ENCODE data around the gene PIGP.

The PIGP gene

DNA sequence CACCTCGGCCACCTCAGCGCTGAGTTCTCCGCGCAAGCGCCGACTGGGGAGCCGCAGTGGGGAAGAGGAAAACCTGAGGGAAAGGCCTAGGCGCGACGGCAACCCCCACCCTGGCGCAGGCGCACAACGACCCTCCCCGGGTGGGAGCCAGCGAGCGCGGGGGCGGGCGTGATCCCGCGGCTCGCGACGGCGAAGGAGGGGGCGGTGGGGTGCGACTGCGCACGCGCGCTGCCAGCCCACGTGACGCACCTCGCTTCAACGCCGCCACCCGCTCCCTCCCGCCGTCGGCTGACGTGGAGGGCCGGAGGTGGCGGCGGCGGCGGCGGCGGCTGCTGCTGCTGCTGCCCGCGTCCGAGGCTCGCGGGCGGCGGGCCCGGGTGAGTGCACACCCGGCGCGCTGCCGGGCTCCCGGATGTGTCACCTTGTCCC is at the start of gene PIGP, which contains the start of gene TTC3:
Gene PIGP, minus strand, starts transcription at position 84 of the 429 bp plus-strand sequence. CDS start 556 bp downstream, outside the sequence.
Gene TTC3, plus strand, starts transcription at position 267 of the 429 bp plus-strand sequence. CDS start 14,004 bp downstream, outside the sequence.
- Histone ChIP-seq H2AFZ (ENCODE audit: low read length) (no peak within 1 kb of the TSS), H3K36me3 (ENCODE audit: insufficient read depth, low read length) (no peaks in the 10 kb centered on the region), H3K79me2 (ENCODE audit: insufficient read depth, low read length) (peaks cover 44% of the 10 kb centered on the region), H3K9me2 (ENCODE audit: low read depth, low read length) (no peaks in the 10 kb centered on the region), H3K27ac (ENCODE audit: low read depth, low read length, poor library complexity, severe bottlenecking) (peak within 1 kb of the TSS; percentile 75), H4K20me1 (ENCODE audit: insufficient read depth, low read length) (no peaks in the 10 kb centered on the region), H3K4me3 (ENCODE audit: low read depth, low read length, poor library complexity, severe bottlenecking) (peak within 1 kb of the TSS; percentile 87), H3K4me1 (ENCODE audit: insufficient read depth, low read length, severe bottlenecking) (peaks cover 55% of the 10 kb centered on the region), H3K9ac (ENCODE audit: low read length) (peak within 1 kb of the TSS; percentile 86), H3K27me3 (ENCODE audit: insufficient read depth, low read length) (no peaks in the 10 kb centered on the region), H3K9me3 (ENCODE audit: low read length) (no peaks in the 10 kb centered on the region), H3K4me2 (ENCODE audit: low read length) (peak within 1 kb of the TSS; percentile 93), H3F3A (ENCODE audit: insufficient read depth, low read length) (0 out of 2 replicates have a peak, but pooled peaks cover 3% of the 10 kb centered on the region)
- TF ChIP-seq EZH2 (IDR thresholded peaks at IDR 0.05; ENCODE audit: borderline replicate concordance, low read length): no peak
- TF ChIP-seq, protein P1, sequence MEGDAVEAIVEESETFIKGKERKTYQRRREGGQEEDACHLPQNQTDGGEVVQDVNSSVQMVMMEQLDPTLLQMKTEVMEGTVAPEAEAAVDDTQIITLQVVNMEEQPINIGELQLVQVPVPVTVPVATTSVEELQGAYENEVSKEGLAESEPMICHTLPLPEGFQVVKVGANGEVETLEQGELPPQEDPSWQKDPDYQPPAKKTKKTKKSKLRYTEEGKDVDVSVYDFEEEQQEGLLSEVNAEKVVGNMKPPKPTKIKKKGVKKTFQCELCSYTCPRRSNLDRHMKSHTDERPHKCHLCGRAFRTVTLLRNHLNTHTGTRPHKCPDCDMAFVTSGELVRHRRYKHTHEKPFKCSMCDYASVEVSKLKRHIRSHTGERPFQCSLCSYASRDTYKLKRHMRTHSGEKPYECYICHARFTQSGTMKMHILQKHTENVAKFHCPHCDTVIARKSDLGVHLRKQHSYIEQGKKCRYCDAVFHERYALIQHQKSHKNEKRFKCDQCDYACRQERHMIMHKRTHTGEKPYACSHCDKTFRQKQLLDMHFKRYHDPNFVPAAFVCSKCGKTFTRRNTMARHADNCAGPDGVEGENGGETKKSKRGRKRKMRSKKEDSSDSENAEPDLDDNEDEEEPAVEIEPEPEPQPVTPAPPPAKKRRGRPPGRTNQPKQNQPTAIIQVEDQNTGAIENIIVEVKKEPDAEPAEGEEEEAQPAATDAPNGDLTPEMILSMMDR (IDR thresholded peaks at IDR 0.05; ENCODE audit: low read length): no peak

DNA sequence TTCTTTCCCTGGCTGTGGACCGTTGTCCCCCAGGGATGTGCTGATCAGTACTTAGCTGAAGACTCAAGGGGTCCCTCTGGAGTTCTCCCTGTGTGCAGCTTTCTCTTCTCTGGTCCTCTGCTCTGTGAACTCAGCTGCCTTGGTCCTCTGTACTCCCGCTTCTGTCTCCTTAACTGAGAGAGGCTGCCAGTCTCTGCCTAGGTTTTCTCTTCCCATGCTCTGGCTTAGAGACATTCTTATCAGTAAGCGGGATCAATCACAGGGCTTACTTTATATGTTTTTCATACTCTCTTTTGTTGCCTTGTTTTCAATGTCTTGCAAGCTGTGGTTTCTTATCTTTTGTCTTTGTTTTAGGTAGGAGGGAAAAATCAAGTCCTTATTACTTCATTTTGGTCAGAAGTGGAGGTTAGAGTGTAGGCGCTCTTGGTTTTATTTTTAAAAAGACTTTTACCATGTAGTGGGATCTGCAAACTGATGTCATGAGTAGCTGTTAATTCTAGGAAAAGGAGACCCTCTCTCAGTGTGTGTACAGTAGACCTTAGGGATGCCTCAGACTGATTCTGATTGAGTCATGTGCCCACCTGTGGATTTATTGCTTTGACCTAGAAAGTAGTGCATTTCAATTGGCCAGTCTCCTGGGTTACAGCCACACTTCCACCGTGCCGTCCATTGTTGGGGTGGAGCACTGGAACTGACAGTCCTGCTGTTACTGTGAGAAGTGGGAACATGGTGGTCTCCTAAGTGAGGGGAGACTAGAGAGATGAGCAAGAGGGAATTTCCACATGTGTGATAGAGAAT is 46.7 kb upstream of the PIGP start:
- no peaks in the 10 kb centered on the region for H3K79me2 ChIP-seq (ENCODE audit: insufficient read depth, low read length)

DNA sequence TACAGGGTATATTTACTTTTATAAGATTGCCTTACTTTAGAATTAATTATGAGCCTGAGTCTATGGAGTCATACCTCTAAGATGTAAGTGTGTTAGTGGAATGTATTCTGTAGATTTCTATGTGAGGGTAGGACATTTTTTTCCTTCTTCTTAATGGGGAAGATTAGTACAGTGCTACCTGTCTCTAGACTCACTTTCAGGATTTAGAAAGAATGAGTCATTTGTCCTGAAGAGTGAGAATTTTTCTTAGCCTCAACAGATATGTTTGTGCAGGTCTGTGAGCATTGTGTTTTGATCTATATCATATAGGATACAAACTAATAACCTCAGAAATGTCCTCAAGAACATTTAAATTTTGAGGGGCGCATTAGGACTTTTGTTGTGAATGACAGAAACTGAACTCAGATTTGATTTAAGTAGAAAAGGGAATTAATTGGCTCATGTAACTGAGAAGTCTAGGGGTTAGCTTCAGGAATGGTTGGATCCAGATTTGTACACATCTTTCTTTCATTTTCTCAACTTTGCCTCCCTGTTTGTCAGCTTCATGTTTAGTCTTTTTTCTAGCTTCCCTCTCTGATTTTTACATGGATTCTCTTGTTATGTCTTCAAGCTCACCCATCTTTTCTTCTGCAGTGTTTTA is 45.4 kb upstream of the PIGP start:
- Histone ChIP-seq H3K9me3 (ENCODE audit: low read length) (no peaks in the 10 kb centered on the region), H3K9me2 (ENCODE audit: low read depth, low read length) (no peaks in the 10 kb centered on the region), H3K27me3 (ENCODE audit: insufficient read depth, low read length) (no peaks in the 10 kb centered on the region), H3K9ac (ENCODE audit: low read length) (no peak overlapping the region), H3F3A (ENCODE audit: insufficient read depth, low read length) (no peaks in the 10 kb centered on the region), H4K20me1 (ENCODE audit: insufficient read depth, low read length) (no peaks in the 10 kb centered on the region), H3K36me3 (ENCODE audit: insufficient read depth, low read length) (peaks cover 9% of the 10 kb centered on the region; the same call in 1 of the 2 replicates), H2AFZ (ENCODE audit: low read length) (no peak overlapping the region), H3K79me2 (ENCODE audit: insufficient read depth, low read length) (no peaks in the 10 kb centered on the region), H3K4me1 (ENCODE audit: insufficient read depth, low read length, severe bottlenecking) (no peaks in the 10 kb centered on the region), H3K4me3 (ENCODE audit: low read depth, low read length, poor library complexity, severe bottlenecking) (no peak overlapping the region), H3K27ac (ENCODE audit: low read depth, low read length, poor library complexity, severe bottlenecking) (no peak overlapping the region), H3K4me2 (ENCODE audit: low read length) (no peak overlapping the region)
- TF ChIP-seq EZH2 (IDR thresholded peaks at IDR 0.05; ENCODE audit: borderline replicate concordance, low read length): no peak
- TF ChIP-seq, protein P1 (IDR thresholded peaks at IDR 0.05; ENCODE audit: low read length): no peak

More for the DNA sequence above, 46.7 kb upstream of the PIGP start:
- no peak overlapping the region for H3K4me3 ChIP-seq (ENCODE audit: low read depth, low read length, poor library complexity, severe bottlenecking)
- H3K27me3 ChIP-seq (ENCODE audit: insufficient read depth, low read length): no peaks in the 10 kb centered on the region
- H3K9me3 ChIP-seq (ENCODE audit: low read length): no peaks in the 10 kb centered on the region
- no peak for TF ChIP-seq EZH2 (IDR thresholded peaks at IDR 0.05; ENCODE audit: borderline replicate concordance, low read length)
- TF ChIP-seq, protein P1 (IDR thresholded peaks at IDR 0.05; ENCODE audit: low read length): no peak
- no peak overlapping the region for H3K4me2 ChIP-seq (ENCODE audit: low read length)
- H3K9me2 ChIP-seq (ENCODE audit: low read depth, low read length): no peaks in the 10 kb centered on the region
- no peak overlapping the region for H3K27ac ChIP-seq (ENCODE audit: low read depth, low read length, poor library complexity, severe bottlenecking)
- no peak overlapping the region for H3K9ac ChIP-seq (ENCODE audit: low read length)
- no peaks in the 10 kb centered on the region for H4K20me1 ChIP-seq (ENCODE audit: insufficient read depth, low read length)
- no peak overlapping the region for H2AFZ ChIP-seq (ENCODE audit: low read length)
- H3K36me3 ChIP-seq (ENCODE audit: insufficient read depth, low read length): peaks cover 13% of the 10 kb centered on the region; the same call in 1 of the 2 replicates
- no peaks in the 10 kb centered on the region for H3F3A ChIP-seq (ENCODE audit: insufficient read depth, low read length)
- H3K4me1 ChIP-seq (ENCODE audit: insufficient read depth, low read length, severe bottlenecking): no peaks in the 10 kb centered on the region
